ENCODE measurements around the gene CDHR2. TPM values are rescaled to one million over a fixed set of nuclear protein-coding genes. Genes with fewer than 3 reads are reported as not detected.

Gene CDHR2
- total RNA-seq, 1 donor from 2014 or later, result 0.45 TPM

GRCh38 chr5:176568657-176569056 is 19.5 kb downstream of the CDHR2 start:
- no peaks in the 10 kb centered on the region for H3K9me3 Mint-ChIP-seq
- H3K36me3 Mint-ChIP-seq, result no peaks in the 10 kb centered on the region
- DNase-seq (ENCODE audit: low spot score in 2 of 2, unreplicated experiment in 2 of 2), result no peak
- no peak overlapping the region for H3K27ac Mint-ChIP-seq
- H3K4me3 Mint-ChIP-seq, result no peak overlapping the region
- TF ChIP-seq CTCF (IDR thresholded peaks at IDR 0.05; ENCODE audit: unreplicated experiment), result no peak
- no peaks in the 10 kb centered on the region for H3K4me1 Mint-ChIP-seq
- H3K27me3 Mint-ChIP-seq (ENCODE audit: low read depth), result peaks cover 13% of the 10 kb centered on the region

GRCh38 chr5:176570044-176570443 is 20.9 kb downstream of the CDHR2 start:
- Mint-ChIP-seq H3K9me3 (no peaks in the 10 kb centered on the region), H3K27me3 (ENCODE audit: low read depth) (peaks cover 16% of the 10 kb centered on the region), H3K4me1 (no peaks in the 10 kb centered on the region), H3K4me3 (no peak overlapping the region), H3K36me3 (no peaks in the 10 kb centered on the region), H3K27ac (no peak overlapping the region)
- no peak for TF ChIP-seq CTCF (IDR thresholded peaks at IDR 0.05; ENCODE audit: unreplicated experiment)
- no peak for DNase-seq (ENCODE audit: low spot score in 2 of 2, unreplicated experiment in 2 of 2)

- Mint-ChIP-seq H3K9me3 (no peaks in the 10 kb centered on the region), H3K4me3 (no peak overlapping the region), H3K27me3 (ENCODE audit: low read depth) (peaks cover 15% of the 10 kb centered on the region), H3K4me1 (no peaks in the 10 kb centered on the region), H3K36me3 (no peaks in the 10 kb centered on the region), H3K27ac (no peak overlapping the region)
- peak; percentile 73 for TF ChIP-seq CTCF (IDR thresholded peaks at IDR 0.05; ENCODE audit: unreplicated experiment)
- peak; percentile 57 to 78 for DNase-seq (ENCODE audit: low spot score in 2 of 2, unreplicated experiment in 2 of 2)
These were observed 24.6 kb downstream of the CDHR2 start for GRCh38 chr5:176573564-176574296.

GRCh38 chr5:176574297-176574591 is 25.1 kb downstream of the CDHR2 start:
- DNase-seq (ENCODE audit: low spot score in 2 of 2, unreplicated experiment in 2 of 2), result no peak
- TF ChIP-seq CTCF (IDR thresholded peaks at IDR 0.05; ENCODE audit: unreplicated experiment), result peak; percentile 2
- H3K4me1 Mint-ChIP-seq, result no peaks in the 10 kb centered on the region
- no peak overlapping the region for H3K27ac Mint-ChIP-seq
- no peaks in the 10 kb centered on the region for H3K36me3 Mint-ChIP-seq
- peaks cover 15% of the 10 kb centered on the region for H3K27me3 Mint-ChIP-seq (ENCODE audit: low read depth)
- H3K9me3 Mint-ChIP-seq, result no peaks in the 10 kb centered on the region
- no peak overlapping the region for H3K4me3 Mint-ChIP-seq

- no peaks in the 10 kb centered on the region for H3K9me3 Mint-ChIP-seq
- no peak for TF ChIP-seq CTCF (IDR thresholded peaks at IDR 0.05; ENCODE audit: unreplicated experiment)
- no peak overlapping the region for H3K4me3 Mint-ChIP-seq
- DNase-seq (ENCODE audit: low spot score in 2 of 2, unreplicated experiment in 2 of 2), result no peak
- H3K27ac Mint-ChIP-seq, result no peak overlapping the region
- no peaks in the 10 kb centered on the region for H3K4me1 Mint-ChIP-seq
- peaks cover 13% of the 10 kb centered on the region for H3K27me3 Mint-ChIP-seq (ENCODE audit: low read depth)
- H3K36me3 Mint-ChIP-seq, result no peaks in the 10 kb centered on the region
These were observed 25.9 kb downstream of the CDHR2 start for GRCh38 chr5:176575066-176575465.

Measured in mesothelial cell of epicardium (in vitro differentiated cells).